ENCODE data around the gene ADGRD1.

ADGRD1 gene

GRCh38 chr12:131129839-131130238, 176.1 kb downstream of the ADGRD1 start:
- no peak overlapping the region for H3K4me3 ChIP-seq (ENCODE audit: low read depth, low read length)
- CTCF ChIA-PET = interaction anchor here (3.9 kb wide), 1 partner anchor 25 kb away, joined by 30 read pairs; no protein-coding TSS in a partner anchor
- no peak for DNase-seq (ENCODE audit: low read depth, low spot score)
- POLR2A ChIA-PET = no interaction called here
- no peak for TF ChIP-seq CTCF (IDR thresholded peaks at IDR 0.05; ENCODE audit: insufficient read depth, low read length, missing control alignments)

GRCh38 chr12:131130311-131130911, 176.7 kb downstream of the ADGRD1 start:
- no peak overlapping the region for H3K4me3 ChIP-seq (ENCODE audit: low read depth, low read length)
- no peak for TF ChIP-seq CTCF (IDR thresholded peaks at IDR 0.05; ENCODE audit: insufficient read depth, low read length, missing control alignments)
- no peak for DNase-seq (ENCODE audit: low read depth, low spot score)
- ChIA-PET CTCF (interaction anchor here (3.9 kb wide), 1 partner anchor 26 kb away, joined by 30 read pairs; no protein-coding TSS in a partner anchor), POLR2A (no interaction called here)

- ChIA-PET POLR2A (no interaction called here), CTCF (interaction anchor here (0.9 to 3.9 kb wide), 3 partner anchors 14 to 305 kb away, joined by 3 to 30 read pairs (median 9); no protein-coding TSS in a partner anchor)
- no peak overlapping the region for H3K4me3 ChIP-seq (ENCODE audit: low read depth, low read length)
Measured at GRCh38 chr12:131131077-131131807, 177.5 kb downstream of the ADGRD1 start.

GRCh38 chr12:131131808-131132117, 178.1 kb downstream of the ADGRD1 start:
- no peak for TF ChIP-seq CTCF (IDR thresholded peaks at IDR 0.05; ENCODE audit: insufficient read depth, low read length, missing control alignments)
- POLR2A ChIA-PET = no interaction called here
- CTCF ChIA-PET = interaction anchor here (0.9 to 3.9 kb wide), 5 partner anchors 15 to 694 kb away, joined by 3 to 30 read pairs (median 5); no protein-coding TSS in a partner anchor
- no peak overlapping the region for H3K4me3 ChIP-seq (ENCODE audit: low read depth, low read length)
- no peak for DNase-seq (ENCODE audit: low read depth, low spot score)

More at GRCh38 chr12:131131077-131131807, 177.5 kb downstream of the ADGRD1 start:
- no peak for TF ChIP-seq CTCF (IDR thresholded peaks at IDR 0.05; ENCODE audit: insufficient read depth, low read length, missing control alignments)
- DNase-seq (ENCODE audit: low read depth, low spot score) = no peak

GRCh38 chr12:131132118-131132892, 178.6 kb downstream of the ADGRD1 start:
- DNase-seq (ENCODE audit: low read depth, low spot score) = peak; percentile 16
- POLR2A ChIA-PET = no interaction called here
- peak; percentile 86 for TF ChIP-seq CTCF (IDR thresholded peaks at IDR 0.05; ENCODE audit: insufficient read depth, low read length, missing control alignments)
- no peak overlapping the region for H3K4me3 ChIP-seq (ENCODE audit: low read depth, low read length)
- CTCF ChIA-PET = interaction anchor here (0.9 to 3.9 kb wide), 8 partner anchors 10 to 694 kb away, joined by 3 to 30 read pairs (median 4); no protein-coding TSS in a partner anchor

All from AG04449 (cell line).